ENCODE measurements around the gene MAN1A2. TPM values are rescaled to one million over a fixed set of nuclear protein-coding genes. Genes with fewer than 3 reads are reported as not detected.

MAN1A2 gene
- total RNA-seq, 1 donor from 2014 or later, result 30.1 TPM

DNA sequence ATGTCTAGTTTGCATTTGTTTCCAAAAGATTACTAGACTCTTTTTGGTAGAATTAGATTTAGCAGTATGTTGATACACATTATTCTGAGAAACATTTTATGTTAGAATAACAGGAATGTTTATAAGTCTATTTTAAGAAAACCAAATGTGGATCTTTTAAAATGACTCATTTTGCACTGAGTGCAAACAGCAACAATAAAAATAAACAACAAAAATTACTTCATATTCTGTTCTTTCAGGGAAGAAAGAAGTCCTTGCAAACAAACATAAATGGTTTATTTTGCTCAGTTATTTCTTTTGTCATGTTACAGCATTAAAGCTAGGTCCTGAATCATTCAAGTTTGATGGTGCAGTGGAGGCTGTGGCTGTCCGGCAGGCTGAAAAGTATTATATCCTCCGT lies 131.8 kb downstream of the MAN1A2 start:
- Mint-ChIP-seq H3K4me1 (ENCODE audit: low read depth) (no peaks in the 10 kb centered on the region), H3K27ac (no peak overlapping the region), H3K27me3 (ENCODE audit: insufficient read depth) (no peaks in the 10 kb centered on the region), H3K36me3 (ENCODE audit: low read depth) (peaks cover 10% of the 10 kb centered on the region), H3K9me3 (no peaks in the 10 kb centered on the region), H3K4me3 (no peak overlapping the region)
- intact Hi-C loops (cut with micrococcal nuclease), result no loop called here
- no peak for DNase-seq (ENCODE audit: low spot score)

DNA sequence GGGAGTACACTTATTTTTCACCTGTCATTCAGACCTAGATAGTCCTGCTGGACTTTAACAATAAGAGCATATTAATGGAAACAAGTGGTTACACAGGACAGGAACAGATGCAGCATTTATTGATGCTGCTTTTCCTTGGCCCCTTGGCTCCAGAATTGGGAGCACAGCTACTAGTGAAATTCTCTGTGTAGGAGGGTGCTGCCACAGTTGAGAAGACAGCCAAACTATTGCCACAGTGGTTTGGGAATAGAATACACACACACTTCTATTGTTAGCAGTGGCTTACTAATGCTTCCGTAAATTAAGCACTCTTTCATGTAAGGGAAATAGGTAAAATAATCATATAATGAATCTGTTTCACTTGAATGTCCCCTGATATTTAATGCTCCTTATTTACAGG lies 133.3 kb downstream of the MAN1A2 start:
- H3K4me1 Mint-ChIP-seq (ENCODE audit: low read depth), result no peaks in the 10 kb centered on the region
- no peak overlapping the region for H3K27ac Mint-ChIP-seq
- intact Hi-C loops (cut with micrococcal nuclease), result no loop called here
- no peak overlapping the region for H3K4me3 Mint-ChIP-seq
- DNase-seq (ENCODE audit: low spot score), result no peak
- peaks cover 15% of the 10 kb centered on the region for H3K36me3 Mint-ChIP-seq (ENCODE audit: low read depth)
- no peaks in the 10 kb centered on the region for H3K9me3 Mint-ChIP-seq
- H3K27me3 Mint-ChIP-seq (ENCODE audit: insufficient read depth), result no peaks in the 10 kb centered on the region

DNA sequence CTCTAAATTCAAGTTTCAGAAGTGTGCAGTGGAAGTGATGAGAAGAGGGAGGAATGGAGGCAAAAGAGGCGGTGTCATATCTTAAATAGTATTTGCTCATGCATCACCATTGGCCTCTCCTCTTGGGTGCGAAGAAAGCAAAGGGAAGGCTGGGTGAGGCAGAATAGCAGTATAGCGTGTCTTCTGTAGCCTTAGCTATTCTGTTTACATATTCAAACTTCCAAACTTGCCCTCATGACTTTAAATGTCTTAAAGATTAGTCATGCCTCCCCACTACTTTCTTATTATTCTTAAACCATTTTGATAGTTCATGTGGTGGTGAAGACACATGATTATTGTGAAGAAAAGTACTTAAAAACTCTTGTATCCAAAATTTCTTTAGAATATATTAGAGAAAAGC lies 134.0 kb downstream of the MAN1A2 start:
- no peak for DNase-seq (ENCODE audit: low spot score)
- intact Hi-C loops (cut with micrococcal nuclease), result no loop called here

DNA sequence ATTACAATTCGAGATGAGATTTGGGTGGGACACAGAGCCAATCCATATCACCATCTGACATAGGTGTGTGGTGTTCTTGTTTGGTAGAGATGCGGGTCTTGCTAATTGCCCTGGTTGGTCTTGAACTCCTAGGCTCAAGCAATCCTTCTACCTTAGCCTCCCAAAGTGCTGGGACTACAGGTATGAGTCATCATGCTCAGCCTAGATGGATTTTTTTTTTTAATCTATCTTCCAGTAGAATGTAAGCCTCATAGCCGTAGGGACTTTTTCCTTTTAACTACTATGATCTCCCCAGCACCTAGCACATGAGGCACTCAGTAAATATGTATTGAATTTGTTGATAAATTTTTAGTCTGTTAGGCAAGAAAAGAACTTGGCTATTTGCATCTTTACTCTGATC lies 144.0 kb downstream of the MAN1A2 start:
- no peak for DNase-seq (ENCODE audit: low spot score)
- intact Hi-C loops (cut with micrococcal nuclease), result no loop called here
- H3K36me3 Mint-ChIP-seq (ENCODE audit: low read depth), result peaks cover 2% of the 10 kb centered on the region
- no peak overlapping the region for H3K27ac Mint-ChIP-seq
- H3K9me3 Mint-ChIP-seq, result no peaks in the 10 kb centered on the region
- H3K27me3 Mint-ChIP-seq (ENCODE audit: insufficient read depth), result no peaks in the 10 kb centered on the region
- peaks cover 6% of the 10 kb centered on the region for H3K4me1 Mint-ChIP-seq (ENCODE audit: low read depth)
- no peak overlapping the region for H3K4me3 Mint-ChIP-seq

More for the DNA sequence above, 134.0 kb downstream of the MAN1A2 start:
- H3K4me1 Mint-ChIP-seq (ENCODE audit: low read depth), result no peaks in the 10 kb centered on the region
- H3K9me3 Mint-ChIP-seq, result no peaks in the 10 kb centered on the region
- no peak overlapping the region for H3K4me3 Mint-ChIP-seq
- H3K27ac Mint-ChIP-seq, result no peak overlapping the region
- peaks cover 15% of the 10 kb centered on the region for H3K36me3 Mint-ChIP-seq (ENCODE audit: low read depth)
- H3K27me3 Mint-ChIP-seq (ENCODE audit: insufficient read depth), result no peaks in the 10 kb centered on the region

DNA sequence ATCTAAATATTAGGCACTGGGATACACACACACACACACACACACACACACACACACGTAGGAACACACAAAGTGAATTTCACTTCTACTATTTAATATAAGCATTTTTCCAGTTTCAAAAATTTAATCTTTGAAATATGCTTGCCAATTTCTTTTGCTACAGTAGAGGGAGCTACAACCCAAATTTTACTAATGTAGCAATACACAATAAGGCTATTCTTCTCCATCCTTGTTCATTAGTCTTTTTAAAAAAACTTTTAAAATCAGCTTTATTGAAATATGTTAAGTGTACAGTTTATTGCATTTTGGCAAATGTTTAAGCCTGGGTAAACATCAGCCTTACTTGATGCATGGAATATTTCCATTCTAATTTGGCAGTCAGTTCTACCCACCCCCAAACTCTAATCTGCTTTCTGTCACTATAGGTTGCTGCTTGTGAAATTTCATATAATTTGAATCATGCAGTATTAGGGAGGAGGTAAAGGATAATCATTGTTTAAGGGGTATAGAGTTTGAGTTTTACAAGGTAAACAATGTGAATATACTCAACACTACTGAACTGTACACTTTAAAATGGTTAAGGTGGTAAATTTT lies 145.6 kb downstream of the MAN1A2 start:
- H3K27me3 Mint-ChIP-seq (ENCODE audit: insufficient read depth), result no peaks in the 10 kb centered on the region
- intact Hi-C loops (cut with micrococcal nuclease), result loop anchor here (1.0 to 2.0 kb wide), 5 partner anchors 18 to 382 kb away; no protein-coding TSS in a partner anchor

DNA sequence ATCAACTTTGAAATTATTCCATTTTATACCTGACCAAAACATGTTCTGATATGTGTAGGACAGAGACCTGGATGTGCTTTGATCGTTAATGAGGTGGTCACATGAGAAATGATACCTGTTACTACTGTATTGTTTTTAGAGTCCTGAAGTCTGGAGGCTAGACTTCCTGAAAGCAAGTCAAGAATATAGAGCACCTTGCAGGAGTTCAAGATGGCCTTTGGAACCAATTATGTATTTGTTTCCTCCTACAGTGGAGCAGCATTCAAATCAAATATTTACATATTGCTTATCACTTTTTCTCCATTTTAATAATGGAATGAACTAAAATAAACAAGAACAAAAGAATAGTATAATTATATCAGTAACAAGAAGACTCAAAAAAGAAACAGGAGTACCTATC lies 155.9 kb downstream of the MAN1A2 start:
- H3K4me1 Mint-ChIP-seq (ENCODE audit: low read depth), result peaks cover 10% of the 10 kb centered on the region
- no peaks in the 10 kb centered on the region for H3K27me3 Mint-ChIP-seq (ENCODE audit: insufficient read depth)
- intact Hi-C loops (cut with micrococcal nuclease), result no loop called here
- DNase-seq (ENCODE audit: low spot score), result no peak
- H3K9me3 Mint-ChIP-seq, result no peaks in the 10 kb centered on the region
- H3K27ac Mint-ChIP-seq, result no peak overlapping the region
- peaks cover 3% of the 10 kb centered on the region for H3K36me3 Mint-ChIP-seq (ENCODE audit: low read depth)
- no peak overlapping the region for H3K4me3 Mint-ChIP-seq

More for the DNA sequence above, 145.6 kb downstream of the MAN1A2 start:
- Mint-ChIP-seq H3K4me3 (no peak overlapping the region), H3K4me1 (ENCODE audit: low read depth) (peaks cover 6% of the 10 kb centered on the region), H3K27ac (no peak overlapping the region), H3K9me3 (no peaks in the 10 kb centered on the region), H3K36me3 (ENCODE audit: low read depth) (peaks cover 9% of the 10 kb centered on the region)
- DNase-seq (ENCODE audit: low spot score), result no peak

DNA sequence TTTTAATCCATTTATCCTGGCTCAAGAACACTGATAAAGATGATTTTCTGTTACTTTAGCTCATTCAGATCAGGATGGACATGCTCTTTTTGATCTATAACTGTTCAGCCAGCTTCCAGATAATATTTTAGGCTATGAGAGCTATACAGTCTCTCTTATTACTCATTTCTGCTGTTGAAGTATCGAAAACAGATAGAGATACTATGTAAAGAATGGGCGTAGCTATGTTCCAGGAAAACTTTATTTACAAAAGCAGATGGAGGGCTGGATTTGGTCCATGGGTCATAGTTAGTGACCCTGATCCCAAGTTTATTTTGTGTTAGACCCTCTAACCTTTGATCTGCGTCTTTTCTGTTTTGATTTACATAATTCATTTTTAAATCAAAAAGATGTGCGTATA lies 159.8 kb downstream of the MAN1A2 start:
- Mint-ChIP-seq H3K4me3 (no peak overlapping the region), H3K36me3 (ENCODE audit: low read depth) (peaks cover 4% of the 10 kb centered on the region), H3K4me1 (ENCODE audit: low read depth) (peaks cover 10% of the 10 kb centered on the region), H3K9me3 (no peaks in the 10 kb centered on the region), H3K27ac (no peak overlapping the region), H3K27me3 (ENCODE audit: insufficient read depth) (no peaks in the 10 kb centered on the region)
- DNase-seq (ENCODE audit: low spot score), result no peak
- intact Hi-C loops (cut with micrococcal nuclease), result no loop called here

DNA sequence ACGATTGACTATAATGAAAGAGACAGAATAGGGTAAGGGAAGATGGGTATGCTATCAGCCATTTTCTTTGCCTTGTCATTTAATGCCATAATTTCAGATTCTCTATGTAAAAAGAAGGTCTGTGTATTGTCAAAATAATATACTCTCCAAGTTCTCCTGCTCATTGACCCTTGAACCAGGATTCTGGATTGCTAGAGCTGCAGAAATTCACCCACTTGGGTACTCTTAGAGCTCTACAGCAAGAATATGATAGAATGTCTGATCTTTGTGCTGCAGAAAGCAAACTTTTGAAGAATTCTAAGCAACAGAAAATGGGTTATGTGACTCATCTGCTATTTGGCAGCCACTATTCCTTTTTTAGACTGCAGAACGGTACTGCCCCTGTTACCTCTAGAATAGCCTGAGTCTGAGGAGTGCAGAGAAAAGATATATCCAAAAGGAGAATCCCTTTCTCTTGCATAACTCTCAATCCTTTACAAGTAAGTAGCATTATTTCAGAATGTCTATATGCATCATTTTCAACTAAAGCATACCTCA lies 160.4 kb downstream of the MAN1A2 start:
- Mint-ChIP-seq H3K4me3 (no peak overlapping the region), H3K9me3 (no peaks in the 10 kb centered on the region), H3K27me3 (ENCODE audit: insufficient read depth) (no peaks in the 10 kb centered on the region), H3K36me3 (ENCODE audit: low read depth) (peaks cover 4% of the 10 kb centered on the region), H3K27ac (no peak overlapping the region), H3K4me1 (ENCODE audit: low read depth) (peaks cover 12% of the 10 kb centered on the region)
- no peak for DNase-seq (ENCODE audit: low spot score)
- intact Hi-C loops (cut with micrococcal nuclease), result no loop called here

DNA sequence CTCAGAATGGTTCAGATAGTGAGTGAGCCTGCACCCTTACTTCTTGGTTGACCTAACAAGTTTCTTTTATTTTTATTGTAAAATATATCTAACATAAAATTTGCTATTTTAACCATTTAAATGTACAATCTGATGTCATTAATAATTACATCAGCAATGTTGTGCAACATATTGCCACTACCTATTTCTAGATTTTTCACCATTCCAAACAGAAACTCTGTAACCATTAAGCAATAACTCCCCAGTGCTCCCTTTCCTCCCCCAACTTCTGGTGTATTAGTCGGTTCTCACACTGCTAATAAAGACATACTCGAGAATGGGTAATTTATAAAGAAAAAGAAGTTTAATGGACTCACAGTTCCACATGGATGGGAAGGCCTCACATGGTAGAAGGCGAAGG lies 162.4 kb downstream of the MAN1A2 start:
- H3K4me1 Mint-ChIP-seq (ENCODE audit: low read depth), result peaks cover 15% of the 10 kb centered on the region
- intact Hi-C loops (cut with micrococcal nuclease), result loop anchor here (2.0 to 10.0 kb wide), 5 partner anchors 17 to 1885 kb away; partner anchors contain the start of genes ATP1A1, MAN1A2, TTF2 and VANGL1
- H3K27ac Mint-ChIP-seq, result no peak overlapping the region
- H3K36me3 Mint-ChIP-seq (ENCODE audit: low read depth), result peaks cover 2% of the 10 kb centered on the region
- no peak overlapping the region for H3K4me3 Mint-ChIP-seq
- DNase-seq (ENCODE audit: low spot score), result no peak
- H3K9me3 Mint-ChIP-seq, result no peaks in the 10 kb centered on the region
- H3K27me3 Mint-ChIP-seq (ENCODE audit: insufficient read depth), result no peaks in the 10 kb centered on the region

DNA sequence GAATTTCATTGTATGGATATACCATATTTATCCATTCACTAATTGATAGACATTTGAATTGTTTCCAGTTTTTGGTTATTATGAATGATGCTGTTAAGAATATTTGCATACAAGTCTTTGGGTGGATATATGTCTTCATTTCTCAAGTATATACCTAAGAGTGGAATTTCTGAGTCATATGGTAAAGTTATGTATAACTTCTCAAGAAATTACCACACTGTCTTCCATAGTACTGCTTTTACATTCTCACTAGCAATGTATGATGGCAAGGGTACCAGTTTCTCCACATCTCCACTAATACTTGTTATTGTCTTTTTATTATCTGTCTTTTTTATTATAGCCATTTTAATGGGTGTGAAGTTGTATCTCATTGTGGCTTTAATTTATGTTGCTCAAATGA lies 164.0 kb downstream of the MAN1A2 start:
- no peak overlapping the region for H3K4me3 Mint-ChIP-seq
- H3K9me3 Mint-ChIP-seq, result no peaks in the 10 kb centered on the region
- intact Hi-C loops (cut with micrococcal nuclease), result loop anchor here (1.0 to 10.0 kb wide), 8 partner anchors 18 to 1886 kb away; partner anchors contain the start of genes ATP1A1, GDAP2, MAN1A2 and TENT5C
- peaks cover 2% of the 10 kb centered on the region for H3K36me3 Mint-ChIP-seq (ENCODE audit: low read depth)
- DNase-seq (ENCODE audit: low spot score), result no peak
- H3K27ac Mint-ChIP-seq, result peak overlapping the region; percentile 59
- H3K4me1 Mint-ChIP-seq (ENCODE audit: low read depth), result peaks cover 15% of the 10 kb centered on the region
- no peaks in the 10 kb centered on the region for H3K27me3 Mint-ChIP-seq (ENCODE audit: insufficient read depth)

DNA sequence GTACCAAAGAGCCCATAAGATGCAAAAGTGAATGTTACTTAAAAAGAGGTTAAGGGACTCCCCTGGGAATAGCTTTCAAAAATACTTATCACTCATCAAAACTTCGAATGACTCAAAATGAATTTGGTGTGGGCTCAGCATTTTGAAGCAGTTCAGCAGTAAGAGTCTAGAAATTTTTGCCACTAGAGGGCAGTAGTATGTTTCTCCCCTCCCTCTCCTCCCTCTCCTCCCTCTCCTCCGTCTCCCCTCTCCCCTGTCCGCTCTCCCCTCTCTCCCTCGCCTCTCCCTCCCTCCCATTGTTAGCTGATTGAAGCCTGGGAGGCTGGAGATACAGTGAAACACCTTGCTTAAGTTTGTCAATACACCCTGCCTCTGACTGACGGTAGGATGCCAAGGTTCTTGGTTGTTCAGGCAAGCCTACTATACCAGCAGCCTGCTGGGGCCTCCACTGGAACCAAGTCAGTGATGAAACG lies 167.8 kb downstream of the MAN1A2 start:
- peak; percentile 24 for DNase-seq (ENCODE audit: low spot score)
- intact Hi-C loops (cut with micrococcal nuclease), result loop anchor here (1.0 to 10.0 kb wide), 12 partner anchors 71 to 1890 kb away; partner anchors contain the start of genes ATP1A1, MAN1A2, TENT5C and TTF2
- H3K36me3 Mint-ChIP-seq (ENCODE audit: low read depth), result no peaks in the 10 kb centered on the region
- H3K9me3 Mint-ChIP-seq, result no peaks in the 10 kb centered on the region
- no peak overlapping the region for H3K4me3 Mint-ChIP-seq
- H3K27ac Mint-ChIP-seq, result peak overlapping the region; percentile 26
- no peaks in the 10 kb centered on the region for H3K27me3 Mint-ChIP-seq (ENCODE audit: insufficient read depth)
- peaks cover 16% of the 10 kb centered on the region for H3K4me1 Mint-ChIP-seq (ENCODE audit: low read depth)

DNA sequence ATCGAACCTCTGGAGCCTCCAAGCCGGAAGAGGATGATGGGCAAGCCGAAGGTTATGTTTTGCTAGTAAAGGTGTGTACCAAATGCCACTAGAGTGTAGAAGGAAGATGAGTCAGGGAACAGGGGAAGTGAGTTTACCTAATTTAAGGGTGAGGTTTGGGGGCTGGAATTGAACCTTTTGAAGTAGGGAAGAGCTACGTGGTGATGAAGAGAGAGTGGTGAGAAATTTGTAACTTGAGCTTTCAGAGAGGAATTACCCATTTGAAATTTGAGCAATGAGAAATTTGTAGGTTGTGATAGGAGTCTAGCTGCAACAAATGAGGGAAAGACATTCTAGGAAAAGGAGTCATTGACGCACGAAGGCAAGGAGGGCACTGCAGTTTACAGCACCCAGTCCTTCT lies 168.6 kb downstream of the MAN1A2 start:
- H3K27me3 Mint-ChIP-seq (ENCODE audit: insufficient read depth), result no peaks in the 10 kb centered on the region
- H3K4me1 Mint-ChIP-seq (ENCODE audit: low read depth), result peaks cover 19% of the 10 kb centered on the region
- intact Hi-C loops (cut with micrococcal nuclease), result loop anchor here (1.0 to 10.0 kb wide), 11 partner anchors 70 to 1891 kb away; partner anchors contain the start of genes ATP1A1, TENT5C, TTF2 and VANGL1
- H3K27ac Mint-ChIP-seq, result no peak overlapping the region
- H3K9me3 Mint-ChIP-seq, result no peaks in the 10 kb centered on the region
- no peak for DNase-seq (ENCODE audit: low spot score)
- H3K36me3 Mint-ChIP-seq (ENCODE audit: low read depth), result no peaks in the 10 kb centered on the region
- no peak overlapping the region for H3K4me3 Mint-ChIP-seq

DNA sequence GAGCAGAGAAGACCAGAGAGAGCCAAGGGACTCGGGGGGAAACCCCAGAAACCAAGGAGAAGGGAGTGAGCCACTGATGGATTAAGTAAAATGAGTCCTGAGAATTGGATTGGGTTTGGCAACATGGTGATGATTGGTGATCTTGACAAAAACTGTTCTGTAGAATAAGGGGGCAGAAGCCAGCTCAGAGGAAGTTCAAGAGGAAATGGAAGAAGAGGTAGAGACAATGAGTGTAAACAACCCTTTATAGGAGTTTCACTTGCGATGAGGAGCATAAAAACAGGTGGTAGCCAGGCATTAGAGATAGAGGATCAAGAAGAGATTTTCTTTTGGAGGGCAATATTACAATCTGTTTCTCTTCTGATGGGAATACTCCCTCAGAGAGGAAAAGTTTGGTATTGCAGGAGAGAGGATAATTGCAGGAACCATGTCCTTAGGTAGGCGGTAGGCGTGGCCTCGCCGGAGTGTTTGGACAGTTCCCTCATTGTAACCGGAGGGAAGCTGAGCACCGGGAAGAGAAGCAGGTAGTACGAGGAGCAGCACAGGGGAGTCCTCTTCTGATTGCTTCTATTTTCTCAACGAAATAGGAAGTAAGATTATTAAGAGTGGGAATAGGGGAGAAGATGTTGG lies 170.2 kb downstream of the MAN1A2 start:
- H3K9me3 Mint-ChIP-seq, result no peaks in the 10 kb centered on the region
- no peak overlapping the region for H3K4me3 Mint-ChIP-seq
- H3K4me1 Mint-ChIP-seq (ENCODE audit: low read depth), result peaks cover 23% of the 10 kb centered on the region
- no peak overlapping the region for H3K27ac Mint-ChIP-seq
- no peaks in the 10 kb centered on the region for H3K36me3 Mint-ChIP-seq (ENCODE audit: low read depth)
- no peak for DNase-seq (ENCODE audit: low spot score)
- intact Hi-C loops (cut with micrococcal nuclease), result loop anchor here (10.0 kb wide), 3 partner anchors 473 to 1893 kb away; partner anchors contain the start of genes ATP1A1, TTF2 and VANGL1
- H3K27me3 Mint-ChIP-seq (ENCODE audit: insufficient read depth), result no peaks in the 10 kb centered on the region
